Left forelimb (tissue), 1 donor: ENCODE data around the gene CCDC12.

Experiments
- DNase-seq: peaks from one replicate; pipeline ENCODE4 v3.0.0-alpha.2; 2018; ENCODE audit warnings: low spot score

The CCDC12 gene

GRCh38 chr3:46874430-46874829 is 102.1 kb downstream of the CCDC12 start:
- no peak for DNase-seq

DNA sequence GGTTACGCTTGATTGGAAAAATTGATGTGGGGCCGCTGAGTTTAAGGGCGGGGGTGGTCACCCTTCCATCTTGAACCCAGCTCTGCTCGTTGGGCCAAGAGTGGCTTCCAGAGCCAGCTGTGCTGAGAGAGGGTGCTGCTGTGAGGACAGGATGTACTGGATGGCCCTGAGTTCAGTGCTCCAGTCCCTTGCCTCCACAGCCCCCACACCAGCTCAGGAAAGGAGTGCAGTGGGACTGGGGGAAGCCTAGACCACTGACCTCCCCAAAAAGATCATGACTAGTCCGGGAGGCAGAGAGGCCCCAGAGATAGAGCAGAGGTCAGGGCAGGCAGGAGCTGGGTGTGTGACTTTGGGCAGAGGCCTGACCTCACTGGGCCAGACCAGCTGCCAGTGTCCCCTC is 103.0 kb downstream of the CCDC12 start:
- no peak for DNase-seq
